ENCODE data around the gene GNAQ.

The GNAQ gene

DNA sequence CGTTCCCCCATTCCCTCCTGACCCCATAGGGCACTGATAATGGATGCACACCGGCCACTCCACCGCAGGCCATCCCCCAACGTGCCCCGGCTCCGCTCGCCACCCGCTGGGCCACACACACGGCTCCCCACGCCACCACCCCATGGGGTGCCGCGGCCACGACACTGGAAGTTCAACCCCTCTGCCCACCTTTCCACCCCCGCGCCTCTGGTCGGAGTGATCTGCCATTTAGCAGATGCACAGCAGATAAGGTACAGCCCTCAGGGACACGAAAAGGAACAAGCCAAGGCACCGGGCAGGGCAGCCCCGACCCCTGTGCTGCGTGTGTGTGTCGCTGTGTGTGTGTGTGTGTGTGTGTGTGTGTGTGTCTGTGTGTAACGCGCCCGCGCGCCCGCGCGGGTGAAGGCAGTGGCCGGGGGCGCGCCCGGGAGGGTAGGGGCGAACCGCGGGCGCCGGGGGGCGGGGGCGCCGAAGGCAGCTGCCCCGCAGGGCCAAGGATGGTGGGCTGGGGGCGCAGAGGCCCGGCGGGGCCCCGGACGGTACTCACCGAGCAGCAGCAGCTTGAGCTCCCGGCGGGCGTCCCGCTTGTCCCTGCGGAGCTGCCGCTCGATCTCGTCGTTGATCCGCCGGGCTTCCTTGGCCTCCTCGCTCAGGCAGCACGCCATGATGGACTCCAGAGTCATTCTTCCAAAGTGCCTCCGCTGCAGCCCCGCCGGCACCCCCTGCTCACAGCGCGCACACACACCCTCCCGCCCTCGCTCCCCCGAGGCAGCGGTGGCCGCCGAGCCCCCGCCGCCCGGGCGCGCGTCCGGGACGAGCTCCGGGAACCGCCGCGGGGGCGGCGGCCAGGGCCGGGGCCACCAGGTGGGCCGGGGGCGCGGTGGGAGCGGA is 813 bp downstream of the GNAQ start:
- peak; percentile 49 for DNase-seq

GRCh38 chr9:78030296-78030552 is 1.4 kb downstream of the GNAQ start:
- DNase-seq: no peak

- DNase-seq: no peak
These were observed 1.9 kb downstream of the GNAQ start for GRCh38 chr9:78029551-78030295.

DNA sequence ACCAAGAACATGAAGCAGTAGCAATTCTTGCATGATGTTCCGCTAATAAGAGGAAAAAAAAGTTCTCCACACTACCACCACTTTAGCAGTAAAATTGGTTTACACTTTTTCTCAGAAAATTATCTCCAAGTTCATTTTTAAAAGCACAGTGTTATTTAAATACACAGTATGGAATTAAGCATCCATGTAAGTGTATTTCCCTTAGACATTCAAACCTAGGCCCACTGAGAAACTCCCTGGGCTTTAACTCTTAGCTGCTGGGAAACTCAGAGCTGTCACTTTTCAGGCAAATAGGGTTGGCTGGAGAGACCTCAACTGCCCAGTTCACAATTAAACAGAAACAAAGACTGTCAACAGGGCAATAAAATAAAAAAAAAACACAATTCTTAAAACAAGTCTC is 2.7 kb downstream of the GNAQ start:
- no peak for DNase-seq

DNA sequence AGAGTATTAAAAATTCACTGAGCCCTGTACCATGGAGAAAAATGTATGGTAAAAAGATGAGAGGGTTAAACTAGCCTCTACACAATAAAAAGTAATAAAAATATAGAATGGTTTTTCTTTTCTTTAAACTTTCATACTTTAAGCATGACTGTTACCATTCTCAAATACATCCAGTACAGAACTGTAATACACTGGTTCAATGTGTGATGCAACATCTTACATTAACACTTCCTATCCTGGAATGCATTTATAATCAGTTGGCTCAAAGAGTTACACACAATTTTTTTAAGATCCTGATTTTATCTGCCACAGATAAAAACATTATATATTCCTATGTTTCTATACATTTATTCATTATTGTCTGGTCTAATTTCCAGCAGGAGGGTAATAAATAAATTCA is 4.7 kb downstream of the GNAQ start:
- DNase-seq: no peak

DNA sequence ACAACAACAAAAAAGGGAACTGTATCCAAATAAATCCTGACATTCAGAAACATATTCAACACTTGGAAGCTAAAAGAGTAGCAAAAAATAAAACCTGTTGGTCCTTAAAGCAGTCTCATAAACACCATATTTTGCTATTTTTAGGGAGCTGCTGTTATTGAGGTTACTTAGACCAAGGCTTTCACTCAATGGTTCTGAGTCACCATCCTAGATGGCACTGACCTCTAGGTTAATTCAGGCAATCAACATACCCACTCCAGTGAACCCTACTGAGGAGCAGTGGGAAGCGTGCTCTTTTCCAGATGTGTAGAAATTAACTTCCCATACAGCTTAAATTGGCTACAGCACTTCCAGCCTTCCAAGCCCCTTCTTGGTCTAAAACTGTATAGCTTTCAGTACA is 5.2 kb downstream of the GNAQ start:
- no peak for DNase-seq

DNA sequence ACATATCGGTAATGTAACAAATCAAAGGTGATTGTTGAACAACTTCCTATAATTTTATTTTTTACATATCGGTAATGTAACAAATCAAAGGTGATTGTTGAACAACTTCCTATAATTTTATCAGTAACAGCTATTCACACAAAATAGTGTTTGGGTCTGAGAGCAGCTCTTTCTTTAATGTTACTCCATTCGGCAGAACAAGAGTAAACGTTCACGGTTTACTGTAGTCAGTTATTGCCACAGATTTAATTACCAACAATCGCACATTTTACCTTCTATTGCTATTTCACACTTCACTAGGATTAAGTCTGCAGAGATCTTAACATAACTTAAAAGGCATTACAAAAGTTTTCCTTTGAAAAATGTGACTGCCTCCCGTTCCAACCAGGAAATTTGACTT is 6.4 kb downstream of the GNAQ start:
- DNase-seq: no peak

DNA sequence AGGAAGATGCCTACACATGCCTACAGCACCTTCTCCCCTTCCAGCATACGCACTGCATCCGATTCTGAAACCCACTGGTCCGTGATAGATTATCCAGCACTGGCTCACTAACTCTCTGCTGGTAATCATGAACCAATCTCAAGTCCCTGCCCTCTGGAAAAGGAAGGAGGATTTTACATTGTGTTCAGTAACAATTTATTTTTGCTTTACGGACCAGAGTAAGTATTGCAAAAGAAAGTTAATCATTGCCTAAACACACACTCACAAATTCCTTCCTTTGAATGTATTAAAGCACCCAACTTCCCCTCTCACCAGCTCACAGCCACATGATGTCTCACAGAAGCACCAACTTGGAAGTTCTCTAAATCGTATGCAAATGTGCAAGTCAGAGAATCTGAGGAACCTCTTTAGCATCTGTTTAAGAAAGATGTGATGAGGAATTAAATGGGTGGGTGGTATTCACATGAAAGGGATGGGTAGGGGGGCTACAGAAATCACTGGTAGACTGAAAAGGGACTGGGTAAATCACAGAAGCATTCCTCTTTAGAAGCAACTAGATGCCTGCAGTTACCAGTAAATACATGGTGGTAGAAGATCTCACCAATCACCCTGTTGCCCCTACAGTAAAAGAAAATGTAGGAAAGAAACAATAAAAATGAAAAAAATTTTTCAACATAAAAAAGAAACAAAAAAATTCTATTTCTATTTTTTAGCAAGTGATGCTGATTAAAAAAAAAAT is 8.4 kb downstream of the GNAQ start:
- peak; percentile 72 for DNase-seq

DNA sequence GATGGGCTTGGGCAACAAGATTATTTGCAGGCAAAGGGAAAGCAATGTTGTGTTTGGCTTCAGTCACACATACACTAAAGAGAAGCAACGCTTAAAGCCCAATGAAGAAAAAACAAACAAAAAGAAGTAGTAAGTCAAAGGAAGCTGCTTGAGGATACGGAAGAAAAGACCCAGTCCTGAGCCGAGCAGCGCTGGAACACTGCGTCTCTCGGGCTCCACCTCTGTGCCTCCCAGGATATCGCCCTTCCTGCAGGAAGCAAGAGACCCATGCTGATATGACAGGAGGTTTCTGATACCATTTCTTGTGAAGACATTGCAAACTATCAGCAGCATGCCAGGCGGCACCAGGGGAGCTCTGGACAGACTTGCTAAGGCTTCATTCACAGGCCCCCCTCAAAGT is 9.9 kb downstream of the GNAQ start:
- DNase-seq: no peak

GRCh38 chr9:78017190-78017693 is 14.4 kb downstream of the GNAQ start:
- DNase-seq: no peak

DNA sequence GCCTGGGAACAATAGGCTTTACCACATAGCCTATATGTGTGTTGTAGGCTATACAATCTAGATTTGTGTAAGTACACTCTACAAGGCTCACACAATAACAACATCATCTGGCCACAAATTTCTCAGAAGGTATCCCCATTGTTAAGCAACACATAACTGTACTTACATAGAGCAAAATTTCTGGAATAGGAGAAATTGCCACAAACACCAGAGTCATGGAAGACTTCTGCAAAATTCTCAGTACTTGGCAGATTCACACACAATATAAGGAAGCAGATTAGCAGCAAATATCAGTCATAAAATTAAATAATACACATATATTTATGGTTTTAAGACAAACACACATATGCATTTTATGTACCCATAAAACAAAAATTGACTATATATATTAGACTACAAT is 16.4 kb downstream of the GNAQ start:
- no peak for DNase-seq

DNA sequence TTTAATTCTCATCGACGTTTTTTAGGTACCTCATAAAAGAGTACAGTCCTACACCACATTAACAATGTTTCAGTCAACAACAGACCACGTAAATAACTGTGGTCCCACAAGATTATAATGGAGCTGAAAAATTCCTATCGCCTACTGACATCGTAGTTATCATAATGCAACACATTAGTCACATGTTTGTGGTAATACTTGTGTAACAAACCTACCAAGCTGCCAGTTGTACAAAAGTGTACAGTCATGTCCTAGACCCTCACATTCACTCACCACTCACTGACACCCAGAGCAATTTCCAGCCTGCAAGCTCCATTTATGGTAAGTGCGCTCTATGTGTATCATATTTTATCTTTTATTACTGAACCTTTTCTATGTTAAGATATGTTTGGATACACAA is 16.8 kb downstream of the GNAQ start:
- DNase-seq: no peak

DNA sequence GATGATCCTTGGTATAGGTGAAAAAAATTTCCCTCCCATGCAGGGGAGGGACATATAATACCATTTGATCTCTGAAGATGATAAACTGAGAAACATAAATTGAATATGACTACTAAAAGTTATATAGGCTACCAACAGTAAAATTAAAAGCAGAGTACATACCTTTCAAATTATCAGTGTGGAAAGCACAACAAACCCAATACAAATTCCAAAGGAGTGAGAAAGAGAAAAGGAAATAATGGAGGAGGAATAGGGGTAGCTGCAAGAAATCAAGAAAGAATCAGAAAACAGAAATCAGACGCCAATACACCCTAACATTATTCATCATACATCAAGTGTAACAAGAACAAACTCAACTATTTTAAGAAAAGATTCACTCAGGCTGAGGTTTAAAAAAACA is 17.7 kb downstream of the GNAQ start:
- DNase-seq: no peak

- DNase-seq: no peak
These were observed 20.6 kb downstream of the GNAQ start for GRCh38 chr9:78011049-78011448.

DNA sequence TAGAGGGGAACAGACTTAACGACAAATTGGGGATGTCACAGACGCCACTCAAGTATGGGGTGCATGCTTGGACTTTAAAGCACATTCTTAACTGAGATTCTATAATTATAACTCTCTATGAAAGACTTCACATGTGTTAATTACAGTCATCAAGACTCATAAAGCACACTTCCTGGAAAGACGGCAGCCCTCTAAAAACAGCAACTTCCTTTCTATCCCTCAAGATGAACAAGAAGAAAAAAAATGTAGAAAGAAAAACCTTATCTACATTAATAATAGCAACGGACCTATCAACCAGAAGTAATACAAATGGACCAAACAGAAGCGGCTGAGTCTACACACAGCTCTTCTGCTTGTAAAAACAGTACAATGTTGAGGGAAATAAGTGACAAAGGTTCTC is 21.2 kb downstream of the GNAQ start:
- DNase-seq: no peak

DNA sequence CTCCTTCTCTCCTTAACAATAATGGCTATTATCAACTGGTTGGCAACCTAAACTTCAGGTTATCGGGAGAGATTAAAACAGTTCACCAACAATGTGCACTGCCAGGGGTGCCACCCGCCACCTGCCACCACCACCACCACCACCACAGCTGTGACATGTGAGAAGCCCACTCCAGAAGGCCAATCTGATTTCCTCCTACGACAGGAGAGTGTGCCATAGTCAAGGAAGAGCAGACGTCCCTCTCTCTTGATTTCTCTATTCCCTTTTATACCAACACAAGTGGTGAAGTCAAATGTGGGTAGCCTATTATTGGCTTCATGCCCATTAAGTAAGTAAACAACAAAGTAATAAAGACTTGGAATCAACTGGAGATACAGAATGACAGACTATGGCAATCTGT is 22.4 kb downstream of the GNAQ start:
- no peak for DNase-seq

DNA sequence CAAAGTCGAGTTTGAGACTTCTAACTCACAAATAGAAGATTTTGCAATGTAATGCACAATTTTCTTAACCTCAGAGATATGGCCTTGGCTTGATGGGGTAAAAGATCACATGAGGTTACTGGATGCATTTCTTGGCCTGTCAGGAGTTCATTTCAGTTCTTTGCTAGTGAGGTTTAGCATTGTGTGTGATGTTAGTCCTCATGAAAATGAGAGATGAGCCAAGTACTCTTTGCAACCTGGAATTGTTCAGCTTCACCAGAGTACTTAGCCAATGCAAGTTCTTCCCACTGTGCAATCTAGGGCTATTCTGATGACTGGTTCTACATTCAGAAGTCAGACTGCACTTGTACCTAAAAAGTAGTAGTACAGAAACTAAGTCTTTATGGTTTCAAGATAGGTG is 24.9 kb downstream of the GNAQ start:
- no peak for DNase-seq

- no peak for DNase-seq
These were observed 26.2 kb downstream of the GNAQ start for GRCh38 chr9:78005231-78006002.

- no peak for DNase-seq
These were observed 27.0 kb downstream of the GNAQ start for GRCh38 chr9:78004478-78005229.

DNA sequence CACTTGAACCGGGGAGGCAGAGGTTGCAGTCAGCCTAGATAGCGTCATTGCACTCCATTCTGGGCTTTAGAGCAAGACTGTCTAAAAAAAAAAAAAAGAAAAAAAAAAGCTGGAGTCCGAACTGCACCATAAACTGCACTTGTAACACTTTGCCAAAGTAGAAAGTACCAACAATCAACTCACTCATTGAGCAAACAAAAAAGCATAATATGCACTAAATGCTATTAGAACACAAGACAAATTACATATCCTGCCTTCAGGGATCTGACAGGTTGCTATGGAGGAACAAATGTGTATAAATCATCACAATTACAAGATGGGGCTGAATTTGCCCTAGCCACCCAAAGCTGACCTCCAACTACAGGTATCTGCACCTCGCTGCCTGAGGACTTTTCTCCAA is 27.9 kb downstream of the GNAQ start:
- DNase-seq: no peak

GRCh38 chr9:78001946-78002731 is 29.5 kb downstream of the GNAQ start:
- DNase-seq: no peak
